ENCODE results near the gene ZFYVE21. TPM values are rescaled to one million over a fixed set of nuclear protein-coding genes. Genes with fewer than 3 reads are reported as not detected.

The ZFYVE21 gene
- polyA plus RNA-seq, 4 donors: 40.0 to 53.6 (median 42.1) TPM

GRCh38 chr14:103758059-103758776, 42.6 kb downstream of the ZFYVE21 start:
- H3K36me3 ChIP-seq (ENCODE audit: control insufficient read depth in 3 of 3, insufficient read depth in 2 of 3, low read depth in 1 of 3, low read length in 3 of 3): peaks cover 0 to 15% (median 1%) of the 10 kb centered on the region in 3 donors
- H3K27ac ChIP-seq (ENCODE audit: low read depth in 1 of 3, low read length in 2 of 3): no peak overlapping the region
- FAIRE-seq: no peak
- H3K9me3 ChIP-seq (ENCODE audit: control insufficient read depth in 2 of 2, insufficient read depth in 1 of 2, low read depth in 1 of 2, low read length in 1 of 2): no peaks in the 10 kb centered on the region
- H3K27me3 ChIP-seq (ENCODE audit: control insufficient read depth in 3 of 3, insufficient read depth in 3 of 3, low read length in 3 of 3): no peaks in the 10 kb centered on the region
- 93 to 95% (median 95%) methylated on average over 8 of the region's 8 CpGs for WGBS, 3 donors
- H3K4me1 ChIP-seq (ENCODE audit: control insufficient read depth in 3 of 3, insufficient read depth in 2 of 3, low read depth in 1 of 3, low read length in 2 of 3): no peaks in the 10 kb centered on the region
- DNase-seq: no peak
- no peak overlapping the region for H3K4me3 ChIP-seq (ENCODE audit: low read depth in 1 of 3, low read length in 3 of 3)

GRCh38 chr14:103762036-103762435, 46.4 kb downstream of the ZFYVE21 start:
- no peaks in the 10 kb centered on the region for H3K9me3 ChIP-seq (ENCODE audit: control insufficient read depth in 2 of 2, insufficient read depth in 1 of 2, low read depth in 1 of 2, low read length in 1 of 2)
- 61 to 82% (median 76%) methylated on average over 1 of the region's 1 CpG for WGBS, 3 donors
- H3K4me3 ChIP-seq (ENCODE audit: low read depth in 1 of 3, low read length in 3 of 3): no peak overlapping the region
- H3K36me3 ChIP-seq (ENCODE audit: control insufficient read depth in 3 of 3, insufficient read depth in 2 of 3, low read depth in 1 of 3, low read length in 3 of 3): peaks cover 3 to 7% (median 6%) of the 10 kb centered on the region in 3 donors
- no peaks in the 10 kb centered on the region for H3K4me1 ChIP-seq (ENCODE audit: control insufficient read depth in 3 of 3, insufficient read depth in 2 of 3, low read depth in 1 of 3, low read length in 2 of 3)
- no peak for DNase-seq
- no peaks in the 10 kb centered on the region for H3K27me3 ChIP-seq (ENCODE audit: control insufficient read depth in 3 of 3, insufficient read depth in 3 of 3, low read length in 3 of 3)
- no peak for FAIRE-seq
- H3K27ac ChIP-seq (ENCODE audit: low read depth in 1 of 3, low read length in 2 of 3): no peak overlapping the region

GRCh38 chr14:103762541-103762940, 46.9 kb downstream of the ZFYVE21 start:
- peaks cover 3 to 7% (median 5%) of the 10 kb centered on the region in 3 donors for H3K36me3 ChIP-seq (ENCODE audit: control insufficient read depth in 3 of 3, insufficient read depth in 2 of 3, low read depth in 1 of 3, low read length in 3 of 3)
- H3K27ac ChIP-seq (ENCODE audit: low read depth in 1 of 3, low read length in 2 of 3): no peak overlapping the region
- H3K4me1 ChIP-seq (ENCODE audit: control insufficient read depth in 3 of 3, insufficient read depth in 2 of 3, low read depth in 1 of 3, low read length in 2 of 3): no peaks in the 10 kb centered on the region
- H3K27me3 ChIP-seq (ENCODE audit: control insufficient read depth in 3 of 3, insufficient read depth in 3 of 3, low read length in 3 of 3): no peaks in the 10 kb centered on the region
- no peak for DNase-seq
- H3K4me3 ChIP-seq (ENCODE audit: low read depth in 1 of 3, low read length in 3 of 3): no peak overlapping the region
- FAIRE-seq: no peak
- H3K9me3 ChIP-seq (ENCODE audit: control insufficient read depth in 2 of 2, insufficient read depth in 1 of 2, low read depth in 1 of 2, low read length in 1 of 2): no peaks in the 10 kb centered on the region
- WGBS, 3 donors: 81 to 95% (median 86%) methylated on average over 13 of the region's 13 CpGs

GRCh38 chr14:103763730-103764488, 48.3 kb downstream of the ZFYVE21 start:
- no peak overlapping the region for H3K4me3 ChIP-seq (ENCODE audit: low read depth in 1 of 3, low read length in 3 of 3)
- H3K4me1 ChIP-seq (ENCODE audit: control insufficient read depth in 3 of 3, insufficient read depth in 2 of 3, low read depth in 1 of 3, low read length in 2 of 3): no peaks in the 10 kb centered on the region
- no peaks in the 10 kb centered on the region for H3K9me3 ChIP-seq (ENCODE audit: control insufficient read depth in 2 of 2, insufficient read depth in 1 of 2, low read depth in 1 of 2, low read length in 1 of 2)
- no peak overlapping the region for H3K27ac ChIP-seq (ENCODE audit: low read depth in 1 of 3, low read length in 2 of 3)
- no peak for FAIRE-seq
- peaks cover 3 to 8% (median 5%) of the 10 kb centered on the region in 3 donors for H3K36me3 ChIP-seq (ENCODE audit: control insufficient read depth in 3 of 3, insufficient read depth in 2 of 3, low read depth in 1 of 3, low read length in 3 of 3)
- 82 to 95% (median 89%) methylated on average over 5 of the region's 5 CpGs for WGBS, 3 donors
- no peak for DNase-seq
- H3K27me3 ChIP-seq (ENCODE audit: control insufficient read depth in 3 of 3, insufficient read depth in 3 of 3, low read length in 3 of 3): no peaks in the 10 kb centered on the region

DNA sequence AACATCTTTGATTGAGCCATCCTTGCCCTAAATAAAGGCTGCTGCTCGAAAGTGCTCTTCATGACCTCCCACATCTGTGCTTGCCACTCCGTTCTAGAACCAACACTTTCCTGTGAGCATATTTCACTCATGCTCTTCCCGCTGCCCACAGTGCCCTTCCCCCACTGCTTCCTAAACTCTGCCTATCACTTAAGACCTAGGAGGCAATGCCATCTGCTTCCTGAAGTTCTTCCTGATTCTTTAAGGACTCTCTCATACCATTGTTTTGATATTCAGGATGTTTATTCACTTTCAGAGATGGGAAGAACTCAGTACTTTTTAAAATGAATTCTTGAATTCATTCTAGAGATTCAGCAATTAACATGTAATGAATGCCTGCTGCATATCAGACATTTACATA, 49.9 kb downstream of the ZFYVE21 start:
- H3K9me3 ChIP-seq (ENCODE audit: control insufficient read depth in 2 of 2, insufficient read depth in 1 of 2, low read depth in 1 of 2, low read length in 1 of 2): no peaks in the 10 kb centered on the region
- no peaks in the 10 kb centered on the region for H3K27me3 ChIP-seq (ENCODE audit: control insufficient read depth in 3 of 3, insufficient read depth in 3 of 3, low read length in 3 of 3)
- H3K27ac ChIP-seq (ENCODE audit: low read depth in 1 of 3, low read length in 2 of 3): no peak overlapping the region
- peaks cover 3 to 9% (median 5%) of the 10 kb centered on the region in 3 donors for H3K36me3 ChIP-seq (ENCODE audit: control insufficient read depth in 3 of 3, insufficient read depth in 2 of 3, low read depth in 1 of 3, low read length in 3 of 3)
- WGBS, 3 donors: 81 to 93% (median 90%) methylated on average over 3 of the region's 3 CpGs
- FAIRE-seq (no peak), DNase-seq (no peak)
- H3K4me3 ChIP-seq (ENCODE audit: low read depth in 1 of 3, low read length in 3 of 3): no peak overlapping the region
- H3K4me1 ChIP-seq (ENCODE audit: control insufficient read depth in 3 of 3, insufficient read depth in 2 of 3, low read depth in 1 of 3, low read length in 2 of 3): no peaks in the 10 kb centered on the region

- Histone ChIP-seq H3K4me1 (ENCODE audit: control insufficient read depth in 3 of 3, insufficient read depth in 2 of 3, low read depth in 1 of 3, low read length in 2 of 3) (no peaks in the 10 kb centered on the region), H3K4me3 (ENCODE audit: low read depth in 1 of 3, low read length in 3 of 3) (no peak overlapping the region), H3K27ac (ENCODE audit: low read depth in 1 of 3, low read length in 2 of 3) (no peak overlapping the region), H3K27me3 (ENCODE audit: control insufficient read depth in 3 of 3, insufficient read depth in 3 of 3, low read length in 3 of 3) (no peaks in the 10 kb centered on the region), H3K9me3 (ENCODE audit: control insufficient read depth in 2 of 2, insufficient read depth in 1 of 2, low read depth in 1 of 2, low read length in 1 of 2) (no peaks in the 10 kb centered on the region), H3K36me3 (ENCODE audit: control insufficient read depth in 3 of 3, insufficient read depth in 2 of 3, low read depth in 1 of 3, low read length in 3 of 3) (peaks cover 3 to 6% (median 5%) of the 10 kb centered on the region in 3 donors)
- WGBS, 3 donors: 81 to 84% (median 82%) methylated on average over 4 of the region's 4 CpGs
- DNase-seq: no peak
- no peak for FAIRE-seq
These were observed 51.8 kb downstream of the ZFYVE21 start for GRCh38 chr14:103767336-103767894.

GRCh38 chr14:103770500-103770899, 54.9 kb downstream of the ZFYVE21 start:
- Histone ChIP-seq H3K9me3 (ENCODE audit: control insufficient read depth in 2 of 2, insufficient read depth in 1 of 2, low read depth in 1 of 2, low read length in 1 of 2) (no peaks in the 10 kb centered on the region), H3K4me3 (ENCODE audit: low read depth in 1 of 3, low read length in 3 of 3) (no peak overlapping the region), H3K36me3 (ENCODE audit: control insufficient read depth in 3 of 3, insufficient read depth in 2 of 3, low read depth in 1 of 3, low read length in 3 of 3) (peaks cover 2 to 8% (median 4%) of the 10 kb centered on the region in 3 donors), H3K27me3 (ENCODE audit: control insufficient read depth in 3 of 3, insufficient read depth in 3 of 3, low read length in 3 of 3) (no peaks in the 10 kb centered on the region), H3K4me1 (ENCODE audit: control insufficient read depth in 3 of 3, insufficient read depth in 2 of 3, low read depth in 1 of 3, low read length in 2 of 3) (no peaks in the 10 kb centered on the region), H3K27ac (ENCODE audit: low read depth in 1 of 3, low read length in 2 of 3) (no peak overlapping the region)
- 88 to 94% (median 92%) methylated on average over 2 of the region's 2 CpGs for WGBS, 3 donors
- no peak for DNase-seq
- no peak for FAIRE-seq

GRCh38 chr14:103770902-103771301, 55.3 kb downstream of the ZFYVE21 start:
- Histone ChIP-seq H3K4me1 (ENCODE audit: control insufficient read depth in 3 of 3, insufficient read depth in 2 of 3, low read depth in 1 of 3, low read length in 2 of 3) (no peaks in the 10 kb centered on the region), H3K27me3 (ENCODE audit: control insufficient read depth in 3 of 3, insufficient read depth in 3 of 3, low read length in 3 of 3) (no peaks in the 10 kb centered on the region), H3K36me3 (ENCODE audit: control insufficient read depth in 3 of 3, insufficient read depth in 2 of 3, low read depth in 1 of 3, low read length in 3 of 3) (peaks cover 4 to 9% (median 4%) of the 10 kb centered on the region in 3 donors), H3K4me3 (ENCODE audit: low read depth in 1 of 3, low read length in 3 of 3) (no peak overlapping the region), H3K9me3 (ENCODE audit: control insufficient read depth in 2 of 2, insufficient read depth in 1 of 2, low read depth in 1 of 2, low read length in 1 of 2) (no peaks in the 10 kb centered on the region), H3K27ac (ENCODE audit: low read depth in 1 of 3, low read length in 2 of 3) (no peak overlapping the region)
- no peak for DNase-seq
- FAIRE-seq: no peak
- WGBS, 3 donors: 77 to 93% (median 77%) methylated on average over 4 of the region's 4 CpGs

Data from small intestine (tissue), 7 donors.